ENCODE results near the gene CTXND1. TPM values are rescaled to one million over a fixed set of nuclear protein-coding genes. Genes with fewer than 3 reads are reported as not detected.

Gene CTXND1
- total RNA-seq, 3 donors from 2014 or later (not counting 1 experiment from before 2014, with no cell fraction given) = not detected

GRCh38 chr15:80186066-80186465 lies 65.9 kb downstream of the CTXND1 start:
- ATAC-seq = no peak
- Histone ChIP-seq H3K36me3 (ENCODE audit: control insufficient read depth, insufficient read depth, low read length) (no peaks in the 10 kb centered on the region), H3K27ac (ENCODE audit: low read length) (no peak overlapping the region), H3K4me3 (ENCODE audit: low read length) (no peak overlapping the region), H3K4me1 (ENCODE audit: control insufficient read depth, insufficient read depth, low read length) (no peaks in the 10 kb centered on the region), H3K27me3 (ENCODE audit: control insufficient read depth, insufficient read depth, low read length) (no peaks in the 10 kb centered on the region), H3K9me3 (ENCODE audit: control insufficient read depth, insufficient read depth, low read length) (no peaks in the 10 kb centered on the region)
- H3K27ac Mint-ChIP-seq = no peak overlapping the region
- H3K27me3 Mint-ChIP-seq (ENCODE audit: low read depth in 2 of 2) = no peaks in the 10 kb centered on the region
- no peaks in the 10 kb centered on the region for H3K36me3 Mint-ChIP-seq
- DNase-seq = no peak
- 96% methylated on average over 7 of the region's 7 CpGs for WGBS (ENCODE audit: insufficient coverage)
- no peak overlapping the region for H3K4me3 Mint-ChIP-seq
- no peaks in the 10 kb centered on the region for H3K4me1 Mint-ChIP-seq
- intact Hi-C loops (cut with micrococcal nuclease) = no loop called here
- no peak for TF ChIP-seq CTCF (IDR thresholded peaks at IDR 0.05)
- H3K9me3 Mint-ChIP-seq = no peaks in the 10 kb centered on the region

- no peak for DNase-seq
- Mint-ChIP-seq H3K4me1 (no peaks in the 10 kb centered on the region), H3K9me3 (no peaks in the 10 kb centered on the region), H3K36me3 (no peaks in the 10 kb centered on the region), H3K27ac (no peak overlapping the region), H3K27me3 (ENCODE audit: low read depth in 2 of 2) (no peaks in the 10 kb centered on the region), H3K4me3 (no peak overlapping the region)
- 100% methylated on average over 2 of the region's 2 CpGs for WGBS (ENCODE audit: insufficient coverage)
- TF ChIP-seq CTCF (IDR thresholded peaks at IDR 0.05) = no peak
- H3K27me3 ChIP-seq (ENCODE audit: control insufficient read depth, insufficient read depth, low read length) = no peaks in the 10 kb centered on the region
- no peaks in the 10 kb centered on the region for H3K4me1 ChIP-seq (ENCODE audit: control insufficient read depth, insufficient read depth, low read length)
- no peak overlapping the region for H3K4me3 ChIP-seq (ENCODE audit: low read length)
- no peaks in the 10 kb centered on the region for H3K36me3 ChIP-seq (ENCODE audit: control insufficient read depth, insufficient read depth, low read length)
- H3K27ac ChIP-seq (ENCODE audit: low read length) = no peak overlapping the region
- intact Hi-C loops (cut with micrococcal nuclease) = no loop called here
- no peak for ATAC-seq
- H3K9me3 ChIP-seq (ENCODE audit: control insufficient read depth, insufficient read depth, low read length) = no peaks in the 10 kb centered on the region
Measured at GRCh38 chr15:80185152-80185551, 66.9 kb downstream of the CTXND1 start.

- Histone ChIP-seq H3K36me3 (ENCODE audit: control insufficient read depth, insufficient read depth, low read length) (no peaks in the 10 kb centered on the region), H3K4me3 (ENCODE audit: low read length) (no peak overlapping the region), H3K9me3 (ENCODE audit: control insufficient read depth, insufficient read depth, low read length) (no peaks in the 10 kb centered on the region), H3K27ac (ENCODE audit: low read length) (no peak overlapping the region), H3K27me3 (ENCODE audit: control insufficient read depth, insufficient read depth, low read length) (no peaks in the 10 kb centered on the region), H3K4me1 (ENCODE audit: control insufficient read depth, insufficient read depth, low read length) (no peaks in the 10 kb centered on the region)
- ATAC-seq (no peak), DNase-seq (no peak)
- intact Hi-C loops (cut with micrococcal nuclease) = no loop called here
- Mint-ChIP-seq H3K4me3 (no peak overlapping the region), H3K27me3 (ENCODE audit: low read depth in 2 of 2) (no peaks in the 10 kb centered on the region), H3K4me1 (no peaks in the 10 kb centered on the region), H3K27ac (no peak overlapping the region), H3K9me3 (no peaks in the 10 kb centered on the region), H3K36me3 (no peaks in the 10 kb centered on the region)
- whole genome bisulfite sequencing (ENCODE audit: insufficient coverage) = 87% methylated on average over 7 of the region's 7 CpGs
- TF ChIP-seq CTCF (IDR thresholded peaks at IDR 0.05) = no peak
Measured at GRCh38 chr15:80184554-80184953, 67.5 kb downstream of the CTXND1 start.

- Histone ChIP-seq H3K36me3 (ENCODE audit: control insufficient read depth, insufficient read depth, low read length) (no peaks in the 10 kb centered on the region), H3K4me1 (ENCODE audit: control insufficient read depth, insufficient read depth, low read length) (no peaks in the 10 kb centered on the region), H3K27ac (ENCODE audit: low read length) (no peak overlapping the region), H3K9me3 (ENCODE audit: control insufficient read depth, insufficient read depth, low read length) (no peaks in the 10 kb centered on the region), H3K27me3 (ENCODE audit: control insufficient read depth, insufficient read depth, low read length) (no peaks in the 10 kb centered on the region), H3K4me3 (ENCODE audit: low read length) (no peak overlapping the region)
- Mint-ChIP-seq H3K27me3 (ENCODE audit: low read depth in 2 of 2) (no peaks in the 10 kb centered on the region), H3K4me1 (no peaks in the 10 kb centered on the region), H3K27ac (no peak overlapping the region), H3K36me3 (no peaks in the 10 kb centered on the region), H3K4me3 (no peak overlapping the region), H3K9me3 (no peaks in the 10 kb centered on the region)
- intact Hi-C loops (cut with micrococcal nuclease) = no loop called here
- ATAC-seq (no peak), DNase-seq (no peak)
- 97% methylated on average over 6 of the region's 6 CpGs for WGBS (ENCODE audit: insufficient coverage)
- TF ChIP-seq CTCF (IDR thresholded peaks at IDR 0.05) = no peak
Measured at GRCh38 chr15:80183886-80184285, 68.1 kb downstream of the CTXND1 start.
